ENCODE measurements around the gene MCC.

MCC gene

GRCh38 chr5:113090336-113091106 is 397.7 kb downstream of the MCC start:
- Histone ChIP-seq H3K4me3 (ENCODE audit: low read depth in 1 of 2, low read length in 2 of 2) (no peak overlapping the region), H3K27me3 (ENCODE audit: control insufficient read depth in 1 of 2, insufficient read depth in 2 of 2, low read length in 2 of 2) (no peaks in the 10 kb centered on the region), H3K27ac (ENCODE audit: low read depth, low read length) (no peak overlapping the region), H3K9ac (ENCODE audit: low read depth in 1 of 2, low read length in 2 of 2) (no peak overlapping the region), H3K36me3 (ENCODE audit: control insufficient read depth in 1 of 2, insufficient read depth in 2 of 2, low read length in 2 of 2) (no peaks in the 10 kb centered on the region), H3K4me1 (ENCODE audit: control insufficient read depth in 1 of 2, insufficient read depth in 2 of 2, low read length in 2 of 2) (no peaks in the 10 kb centered on the region), H3K9me3 (ENCODE audit: control insufficient read depth in 1 of 2, low read length in 2 of 2) (no peaks in the 10 kb centered on the region)

- Histone ChIP-seq H3K27ac (ENCODE audit: low read depth, low read length) (no peak overlapping the region), H3K9ac (ENCODE audit: low read depth in 1 of 2, low read length in 2 of 2) (no peak overlapping the region)
These were observed 398.5 kb downstream of the MCC start for GRCh38 chr5:113089653-113090335.

GRCh38 chr5:113087976-113088514 is 400.2 kb downstream of the MCC start:
- Histone ChIP-seq H3K36me3 (ENCODE audit: control insufficient read depth in 1 of 2, insufficient read depth in 2 of 2, low read length in 2 of 2) (no peaks in the 10 kb centered on the region), H3K27me3 (ENCODE audit: control insufficient read depth in 1 of 2, insufficient read depth in 2 of 2, low read length in 2 of 2) (no peaks in the 10 kb centered on the region), H3K4me1 (ENCODE audit: control insufficient read depth in 1 of 2, insufficient read depth in 2 of 2, low read length in 2 of 2) (no peaks in the 10 kb centered on the region), H3K27ac (ENCODE audit: low read depth, low read length) (no peak overlapping the region), H3K4me3 (ENCODE audit: low read depth in 1 of 2, low read length in 2 of 2) (no peak overlapping the region), H3K9ac (ENCODE audit: low read depth in 1 of 2, low read length in 2 of 2) (no peak overlapping the region), H3K9me3 (ENCODE audit: control insufficient read depth in 1 of 2, low read length in 2 of 2) (no peaks in the 10 kb centered on the region)

More at GRCh38 chr5:113089653-113090335, 398.5 kb downstream of the MCC start:
- H3K9me3 ChIP-seq (ENCODE audit: control insufficient read depth in 1 of 2, low read length in 2 of 2): no peaks in the 10 kb centered on the region
- no peaks in the 10 kb centered on the region for H3K27me3 ChIP-seq (ENCODE audit: control insufficient read depth in 1 of 2, insufficient read depth in 2 of 2, low read length in 2 of 2)
- H3K4me1 ChIP-seq (ENCODE audit: control insufficient read depth in 1 of 2, insufficient read depth in 2 of 2, low read length in 2 of 2): no peaks in the 10 kb centered on the region
- no peaks in the 10 kb centered on the region for H3K36me3 ChIP-seq (ENCODE audit: control insufficient read depth in 1 of 2, insufficient read depth in 2 of 2, low read length in 2 of 2)
- no peak overlapping the region for H3K4me3 ChIP-seq (ENCODE audit: low read depth in 1 of 2, low read length in 2 of 2)

GRCh38 chr5:113085880-113086409 is 402.3 kb downstream of the MCC start:
- Histone ChIP-seq H3K27ac (ENCODE audit: low read depth, low read length) (no peak overlapping the region), H3K36me3 (ENCODE audit: control insufficient read depth in 1 of 2, insufficient read depth in 2 of 2, low read length in 2 of 2) (peaks cover 0 to 5% of the 10 kb centered on the region in 2 donors), H3K27me3 (ENCODE audit: control insufficient read depth in 1 of 2, insufficient read depth in 2 of 2, low read length in 2 of 2) (no peaks in the 10 kb centered on the region), H3K9ac (ENCODE audit: low read depth in 1 of 2, low read length in 2 of 2) (no peak overlapping the region), H3K4me3 (ENCODE audit: low read depth in 1 of 2, low read length in 2 of 2) (no peak overlapping the region), H3K4me1 (ENCODE audit: control insufficient read depth in 1 of 2, insufficient read depth in 2 of 2, low read length in 2 of 2) (no peaks in the 10 kb centered on the region), H3K9me3 (ENCODE audit: control insufficient read depth in 1 of 2, low read length in 2 of 2) (no peaks in the 10 kb centered on the region)

GRCh38 chr5:113085084-113085414 is 403.2 kb downstream of the MCC start:
- H3K27ac ChIP-seq (ENCODE audit: low read depth, low read length): no peak overlapping the region

GRCh38 chr5:113084402-113085083 is 403.7 kb downstream of the MCC start:
- no peaks in the 10 kb centered on the region for H3K9me3 ChIP-seq (ENCODE audit: control insufficient read depth in 1 of 2, low read length in 2 of 2)
- no peak overlapping the region for H3K4me3 ChIP-seq (ENCODE audit: low read depth in 1 of 2, low read length in 2 of 2)
- no peaks in the 10 kb centered on the region for H3K4me1 ChIP-seq (ENCODE audit: control insufficient read depth in 1 of 2, insufficient read depth in 2 of 2, low read length in 2 of 2)
- H3K36me3 ChIP-seq (ENCODE audit: control insufficient read depth in 1 of 2, insufficient read depth in 2 of 2, low read length in 2 of 2): peaks cover 0 to 5% of the 10 kb centered on the region in 2 donors
- no peak overlapping the region for H3K27ac ChIP-seq (ENCODE audit: low read depth, low read length)
- no peaks in the 10 kb centered on the region for H3K27me3 ChIP-seq (ENCODE audit: control insufficient read depth in 1 of 2, insufficient read depth in 2 of 2, low read length in 2 of 2)
- H3K9ac ChIP-seq (ENCODE audit: low read depth in 1 of 2, low read length in 2 of 2): no peak overlapping the region

More at GRCh38 chr5:113085084-113085414, 403.2 kb downstream of the MCC start:
- Histone ChIP-seq H3K9ac (ENCODE audit: low read depth in 1 of 2, low read length in 2 of 2) (no peak overlapping the region), H3K27me3 (ENCODE audit: control insufficient read depth in 1 of 2, insufficient read depth in 2 of 2, low read length in 2 of 2) (no peaks in the 10 kb centered on the region), H3K36me3 (ENCODE audit: control insufficient read depth in 1 of 2, insufficient read depth in 2 of 2, low read length in 2 of 2) (peaks cover 0 to 5% of the 10 kb centered on the region in 2 donors), H3K4me1 (ENCODE audit: control insufficient read depth in 1 of 2, insufficient read depth in 2 of 2, low read length in 2 of 2) (no peaks in the 10 kb centered on the region), H3K4me3 (ENCODE audit: low read depth in 1 of 2, low read length in 2 of 2) (no peak overlapping the region), H3K9me3 (ENCODE audit: control insufficient read depth in 1 of 2, low read length in 2 of 2) (no peaks in the 10 kb centered on the region)

GRCh38 chr5:113083481-113083880 is 404.8 kb downstream of the MCC start:
- Histone ChIP-seq H3K27ac (ENCODE audit: low read depth, low read length) (no peak overlapping the region), H3K27me3 (ENCODE audit: control insufficient read depth in 1 of 2, insufficient read depth in 2 of 2, low read length in 2 of 2) (no peaks in the 10 kb centered on the region), H3K9me3 (ENCODE audit: control insufficient read depth in 1 of 2, low read length in 2 of 2) (no peaks in the 10 kb centered on the region), H3K36me3 (ENCODE audit: control insufficient read depth in 1 of 2, insufficient read depth in 2 of 2, low read length in 2 of 2) (peaks cover 0 to 5% of the 10 kb centered on the region in 2 donors), H3K4me3 (ENCODE audit: low read depth in 1 of 2, low read length in 2 of 2) (no peak overlapping the region), H3K4me1 (ENCODE audit: control insufficient read depth in 1 of 2, insufficient read depth in 2 of 2, low read length in 2 of 2) (no peaks in the 10 kb centered on the region), H3K9ac (ENCODE audit: low read depth in 1 of 2, low read length in 2 of 2) (no peak overlapping the region)

GRCh38 chr5:113082547-113082905 is 405.7 kb downstream of the MCC start:
- Histone ChIP-seq H3K4me1 (ENCODE audit: control insufficient read depth in 1 of 2, insufficient read depth in 2 of 2, low read length in 2 of 2) (no peaks in the 10 kb centered on the region), H3K27ac (ENCODE audit: low read depth, low read length) (no peak overlapping the region), H3K4me3 (ENCODE audit: low read depth in 1 of 2, low read length in 2 of 2) (no peak overlapping the region), H3K36me3 (ENCODE audit: control insufficient read depth in 1 of 2, insufficient read depth in 2 of 2, low read length in 2 of 2) (peaks cover 0 to 5% of the 10 kb centered on the region in 2 donors), H3K9me3 (ENCODE audit: control insufficient read depth in 1 of 2, low read length in 2 of 2) (no peaks in the 10 kb centered on the region), H3K9ac (ENCODE audit: low read depth in 1 of 2, low read length in 2 of 2) (no peak overlapping the region), H3K27me3 (ENCODE audit: control insufficient read depth in 1 of 2, insufficient read depth in 2 of 2, low read length in 2 of 2) (no peaks in the 10 kb centered on the region)

GRCh38 chr5:113081881-113082546 is 406.2 kb downstream of the MCC start:
- no peak overlapping the region for H3K9ac ChIP-seq (ENCODE audit: low read depth in 1 of 2, low read length in 2 of 2)
- H3K4me1 ChIP-seq (ENCODE audit: control insufficient read depth in 1 of 2, insufficient read depth in 2 of 2, low read length in 2 of 2): no peaks in the 10 kb centered on the region
- peaks cover 0 to 5% of the 10 kb centered on the region in 2 donors for H3K36me3 ChIP-seq (ENCODE audit: control insufficient read depth in 1 of 2, insufficient read depth in 2 of 2, low read length in 2 of 2)
- H3K9me3 ChIP-seq (ENCODE audit: control insufficient read depth in 1 of 2, low read length in 2 of 2): no peaks in the 10 kb centered on the region
- no peak overlapping the region for H3K27ac ChIP-seq (ENCODE audit: low read depth, low read length)
- no peaks in the 10 kb centered on the region for H3K27me3 ChIP-seq (ENCODE audit: control insufficient read depth in 1 of 2, insufficient read depth in 2 of 2, low read length in 2 of 2)
- H3K4me3 ChIP-seq (ENCODE audit: low read depth in 1 of 2, low read length in 2 of 2): no peak overlapping the region

Measured in duodenal mucosa (tissue), 2 donors.